Smooth muscle cell (in vitro differentiated cells): ENCODE measurements around the gene KCNIP1. TPM values are rescaled to one million over a fixed set of nuclear protein-coding genes. Genes with fewer than 3 reads are reported as not detected.

Experiments used
- DNase-seq: peaks from one replicate; lab custom pipeline; 2025; ENCODE audit not compliant: unreplicated experiment; lab: John Stamatoyannopoulos, UW
- H2AFZ ChIP-seq: fragments of 200-600 bp; sonication (generic); 2 replicates; pipeline ENCODE4 v1.6.0; 2016; ENCODE audit warnings: antibody characterized with exemption, low read depth, mild to moderate bottlenecking
- H3F3A ChIP-seq: fragments of 200-600 bp; sonication (generic); 2 replicates; pipeline ENCODE4 v1.6.0; 2017; ENCODE audit warnings: antibody characterized with exemption, low read depth
- H3K27ac ChIP-seq: fragments of 200-600 bp; sonication (generic); 2 replicates; pipeline ENCODE4 v1.5.1; 2016; ENCODE audit warnings: low read depth, mild to moderate bottlenecking
- H3K27me3 ChIP-seq: fragments of 200-600 bp; sonication (generic); 2 replicates; pipeline ENCODE4 v1.6.1; 2016; ENCODE audit warnings: low read depth, mild to moderate bottlenecking
- H3K36me3 ChIP-seq: fragments of 200-600 bp; sonication (generic); 2 replicates; pipeline ENCODE4 v1.5.1; 2016; ENCODE audit warnings: low read depth
- H3K4me1 ChIP-seq: fragments of 200-600 bp; sonication (generic); 2 replicates; pipeline ENCODE4 v1.5.1; 2016; ENCODE audit warnings: low read depth
- H3K4me2 ChIP-seq: fragments of 200-600 bp; sonication (generic); 2 replicates; pipeline ENCODE4 v1.6.0; 2016; ENCODE audit warnings: mild to moderate bottlenecking
- H3K4me3 ChIP-seq: fragments of 200-600 bp; sonication (generic); 2 replicates; pipeline ENCODE4 v1.5.1; 2016; ENCODE audit warnings: mild to moderate bottlenecking
- H3K79me2 ChIP-seq: fragments of 200-600 bp; sonication (generic); 2 replicates; pipeline ENCODE4 v1.6.0; 2016; ENCODE audit warnings: low read depth, mild to moderate bottlenecking
- H3K9ac ChIP-seq: fragments of 200-600 bp; sonication (generic); 2 replicates; pipeline ENCODE4 v1.6.0; 2016; ENCODE audit warnings: low read depth
- H3K9me3 ChIP-seq: fragments of 200-600 bp; sonication (generic); replicated peaks from 2 replicates; pipeline ENCODE4 v1.5.1; 2016; ENCODE audit warnings: low read depth
- H4K20me1 ChIP-seq: fragments of 200-600 bp; sonication (generic); 2 replicates; pipeline ENCODE4 v1.6.0; 2016; ENCODE audit warnings: low read depth
- WGBS: methylation state at CpG from one replicate; pipeline ENCODE4 v1.1.7; 2016; ENCODE audit warnings: low lambda C conversion rate; 5-methylcytosine and 5-hydroxymethylcytosine counted together
- polyA plus RNA-seq: library from polyadenylated mRNA; unstranded; fragments of >200 nt; fragmentation: Nextera tagmentation; extraction: Ambion mirVana; gene quantifications from 2 replicates; pipeline ENCODE4 v1.2.1, GENCODE V29; 2016
- total RNA-seq: library from RNA; depleted of rRNA; stranded (reverse); fragments of >200 nt; gene quantifications from 2 replicates; pipeline ENCODE4 v1.2.3, GENCODE V29; 2014
- TF ChIP-seq, protein P1 (sequence below): fragments of 200-600 bp; sonication (generic); IDR thresholded peaks from 2 replicates; pipeline ENCODE4 v1.5.1; 2017; ENCODE audit warnings: borderline replicate concordance, mild to moderate bottlenecking, antibody characterized with exemption; ENCODE audit not compliant: insufficient read depth, poor library complexity, severe bottlenecking

KCNIP1 gene
- total and polyA plus RNA-seq, 2 experiments from 2014 or later: 0.50 TPM; not detected in 1

GRCh38 chr5:170563824-170564567, 60.2 kb downstream of the KCNIP1 start:
- Histone ChIP-seq H3K9me3 (no peaks in the 10 kb centered on the region), H3K27me3 (peaks cover 57% of the 10 kb centered on the region), H3K36me3 (no peaks in the 10 kb centered on the region), H3K79me2 (no peaks in the 10 kb centered on the region), H3K4me3 (no peak overlapping the region), H2AFZ (no peak overlapping the region), H3K9ac (no peak overlapping the region), H3K27ac (no peak overlapping the region), H3K4me2 (no peak overlapping the region), H3F3A (no peaks in the 10 kb centered on the region), H4K20me1 (no peaks in the 10 kb centered on the region), H3K4me1 (no peaks in the 10 kb centered on the region)
- no peak for DNase-seq
- TF ChIP-seq, protein P1, sequence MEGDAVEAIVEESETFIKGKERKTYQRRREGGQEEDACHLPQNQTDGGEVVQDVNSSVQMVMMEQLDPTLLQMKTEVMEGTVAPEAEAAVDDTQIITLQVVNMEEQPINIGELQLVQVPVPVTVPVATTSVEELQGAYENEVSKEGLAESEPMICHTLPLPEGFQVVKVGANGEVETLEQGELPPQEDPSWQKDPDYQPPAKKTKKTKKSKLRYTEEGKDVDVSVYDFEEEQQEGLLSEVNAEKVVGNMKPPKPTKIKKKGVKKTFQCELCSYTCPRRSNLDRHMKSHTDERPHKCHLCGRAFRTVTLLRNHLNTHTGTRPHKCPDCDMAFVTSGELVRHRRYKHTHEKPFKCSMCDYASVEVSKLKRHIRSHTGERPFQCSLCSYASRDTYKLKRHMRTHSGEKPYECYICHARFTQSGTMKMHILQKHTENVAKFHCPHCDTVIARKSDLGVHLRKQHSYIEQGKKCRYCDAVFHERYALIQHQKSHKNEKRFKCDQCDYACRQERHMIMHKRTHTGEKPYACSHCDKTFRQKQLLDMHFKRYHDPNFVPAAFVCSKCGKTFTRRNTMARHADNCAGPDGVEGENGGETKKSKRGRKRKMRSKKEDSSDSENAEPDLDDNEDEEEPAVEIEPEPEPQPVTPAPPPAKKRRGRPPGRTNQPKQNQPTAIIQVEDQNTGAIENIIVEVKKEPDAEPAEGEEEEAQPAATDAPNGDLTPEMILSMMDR: no peak
- WGBS: 90% methylated on average over 12 of the region's 12 CpGs

GRCh38 chr5:170565072-170565471, 61.3 kb downstream of the KCNIP1 start:
- WGBS: 62% methylated on average over 3 of the region's 3 CpGs
- TF ChIP-seq, protein P1: no peak
- H3F3A ChIP-seq: no peaks in the 10 kb centered on the region
- DNase-seq: no peak
- no peaks in the 10 kb centered on the region for H3K36me3 ChIP-seq
- no peak overlapping the region for H3K27ac ChIP-seq
- H2AFZ ChIP-seq: no peak overlapping the region
- no peaks in the 10 kb centered on the region for H3K79me2 ChIP-seq
- no peaks in the 10 kb centered on the region for H4K20me1 ChIP-seq
- H3K9ac ChIP-seq: no peak overlapping the region
- H3K4me3 ChIP-seq: no peak overlapping the region
- H3K9me3 ChIP-seq: no peaks in the 10 kb centered on the region
- peaks cover 47% of the 10 kb centered on the region for H3K27me3 ChIP-seq
- no peak overlapping the region for H3K4me2 ChIP-seq
- H3K4me1 ChIP-seq: no peaks in the 10 kb centered on the region

- H2AFZ ChIP-seq: no peak overlapping the region
- H3K9ac ChIP-seq: no peak overlapping the region
- H3K9me3 ChIP-seq: no peaks in the 10 kb centered on the region
- no peak overlapping the region for H3K27ac ChIP-seq
- peaks cover 20% of the 10 kb centered on the region for H3K27me3 ChIP-seq
- H3K4me1 ChIP-seq: peaks cover 8% of the 10 kb centered on the region
- WGBS: 97% methylated on average over 5 of the region's 5 CpGs
- H3K4me2 ChIP-seq: no peak overlapping the region
- no peaks in the 10 kb centered on the region for H3K79me2 ChIP-seq
- no peaks in the 10 kb centered on the region for H3K36me3 ChIP-seq
- H3F3A ChIP-seq: peaks cover 3% of the 10 kb centered on the region
- TF ChIP-seq, protein P1: no peak
- no peak for DNase-seq
- no peaks in the 10 kb centered on the region for H4K20me1 ChIP-seq
- H3K4me3 ChIP-seq: no peak overlapping the region
Observed at GRCh38 chr5:170569101-170569500, 65.3 kb downstream of the KCNIP1 start.

GRCh38 chr5:170570476-170570875, 66.7 kb downstream of the KCNIP1 start:
- H3K79me2 ChIP-seq: no peaks in the 10 kb centered on the region
- no peak overlapping the region for H3K27ac ChIP-seq
- H3K9me3 ChIP-seq: no peaks in the 10 kb centered on the region
- no peak overlapping the region for H2AFZ ChIP-seq
- H3F3A ChIP-seq: peaks cover 4% of the 10 kb centered on the region
- no peaks in the 10 kb centered on the region for H3K36me3 ChIP-seq
- WGBS: 90% methylated on average over 8 of the region's 8 CpGs
- no peak overlapping the region for H3K9ac ChIP-seq
- no peak overlapping the region for H3K4me2 ChIP-seq
- no peaks in the 10 kb centered on the region for H4K20me1 ChIP-seq
- peaks cover 7% of the 10 kb centered on the region for H3K27me3 ChIP-seq
- peaks cover 8% of the 10 kb centered on the region for H3K4me1 ChIP-seq
- DNase-seq: no peak
- TF ChIP-seq, protein P1: no peak
- H3K4me3 ChIP-seq: no peak overlapping the region
